Mesendoderm (in vitro differentiated cells): Measurements from ENCODE around the gene KIF23.
"Not testable (repeated sequence)": the region's sequence is repeated elsewhere in the genome, so short reads cannot be mapped to it uniquely, and the experiment has no call there.

ENCODE experiments used
- DNase-seq: peaks from one replicate; pipeline ENCODE4 v3.0.0; 2013
- H2AK5ac ChIP-seq: 2 replicates; pipeline ENCODE4 v1.6.1; 2013; ENCODE audit warnings: low read length, inconsistent platforms
- H2BK120ac ChIP-seq: 2 replicates; pipeline ENCODE4 v1.6.1; 2013; ENCODE audit warnings: low read depth, mild to moderate bottlenecking, low read length, moderate library complexity, mixed read lengths
- H2BK15ac ChIP-seq: replicated peaks from 2 replicates; pipeline ENCODE4 v1.6.1; 2013; ENCODE audit warnings: low read depth, mild to moderate bottlenecking, moderate library complexity
- H2BK5ac ChIP-seq: 2 replicates; pipeline ENCODE4 v1.6.1; 2013; ENCODE audit warnings: low read length, inconsistent platforms
- H3K18ac ChIP-seq: 2 replicates; pipeline ENCODE4 v1.6.1; 2013; ENCODE audit warnings: mild to moderate bottlenecking, low read length, mixed read lengths
- H3K23ac ChIP-seq: one replicate; pipeline ENCODE4 v1.6.1; 2013; ENCODE audit warnings: low read length
- H3K27ac ChIP-seq: 2 replicates; pipeline ENCODE4 v1.5.1; 2013; ENCODE audit warnings: low read depth, mild to moderate bottlenecking, inconsistent platforms, low read length, moderate library complexity
- H3K27me3 ChIP-seq: 2 replicates; pipeline ENCODE4 v1.6.1; 2013; ENCODE audit warnings: low read length, control low read depth, mild to moderate bottlenecking, inconsistent platforms; ENCODE audit not compliant: insufficient read depth, poor library complexity
- H3K36me3 ChIP-seq: 2 replicates; pipeline ENCODE4 v1.6.1; 2013; ENCODE audit warnings: low read length, inconsistent platforms; ENCODE audit not compliant: control insufficient read depth, insufficient read depth
- H3K4ac ChIP-seq: one replicate; pipeline ENCODE4 v1.6.1; 2013; ENCODE audit warnings: low read depth, mild to moderate bottlenecking, low read length, moderate library complexity
- H3K4me1 ChIP-seq: 2 replicates; pipeline ENCODE4 v1.6.1; 2013; ENCODE audit warnings: low read depth, low read length, inconsistent platforms; ENCODE audit not compliant: control insufficient read depth
- H3K4me2 ChIP-seq: 2 replicates; pipeline ENCODE4 v1.6.1; 2013; ENCODE audit warnings: low read length
- H3K4me3 ChIP-seq: 2 replicates; pipeline ENCODE4 v1.5.1; 2013; ENCODE audit warnings: mild to moderate bottlenecking, low read length
- H3K56ac ChIP-seq: one replicate; pipeline ENCODE4 v1.6.1; 2013; ENCODE audit warnings: low read length
- H3K79me1 ChIP-seq: 2 replicates; pipeline ENCODE4 v1.6.1; 2013; ENCODE audit warnings: low read length, inconsistent platforms
- H3K79me2 ChIP-seq: 2 replicates; pipeline ENCODE4 v1.6.1; 2013; ENCODE audit warnings: mild to moderate bottlenecking, low read length; ENCODE audit not compliant: control insufficient read depth, insufficient read depth
- H3K9ac ChIP-seq: 2 replicates; pipeline ENCODE4 v1.6.1; 2013; ENCODE audit warnings: low read length, inconsistent platforms
- H4K5ac ChIP-seq: one replicate; pipeline ENCODE4 v1.6.1; 2013; ENCODE audit warnings: low read length
- H4K8ac ChIP-seq: one replicate; pipeline ENCODE4 v1.6.1; 2013; ENCODE audit warnings: low read depth, mild to moderate bottlenecking, control low read depth, low read length, moderate library complexity
- WGBS: extraction: QIAGEN DNeasy Blood & Tissue Kit; methylation state at CpG from one replicate; pipeline ENCODE4 v1.1.7; 2013; ENCODE audit warnings: low lambda C conversion rate, missing lambda C conversion rate; ENCODE audit not compliant: insufficient coverage; ENCODE audit errors: extremely low coverage; 5-methylcytosine and 5-hydroxymethylcytosine counted together

KIF23 gene

GRCh38 chr15:69377216-69377970, 36.8 kb upstream of the KIF23 start:
- no peak overlapping the region for H4K5ac ChIP-seq

GRCh38 chr15:69380100-69380725, 33.9 kb upstream of the KIF23 start:
- no peaks in the 10 kb centered on the region for H3K27me3 ChIP-seq
- H2BK120ac ChIP-seq, result no peak overlapping the region
- H3K79me1 ChIP-seq, result no peaks in the 10 kb centered on the region
- no peak overlapping the region for H2BK5ac ChIP-seq
- DNase-seq, result peak; percentile 74
- no peak overlapping the region for H4K5ac ChIP-seq
- no CpG with 5 or more reads among the region's 9 CpGs for WGBS
- H3K4me3 ChIP-seq, result no peak overlapping the region
- no peak overlapping the region for H4K8ac ChIP-seq
- H2AK5ac ChIP-seq, result no peak overlapping the region
- no peak overlapping the region for H3K18ac ChIP-seq
- no peak overlapping the region for H3K56ac ChIP-seq
- no peaks in the 10 kb centered on the region for H3K36me3 ChIP-seq
- H3K4ac ChIP-seq, result no peak overlapping the region
- H3K4me1 ChIP-seq, result no peaks in the 10 kb centered on the region
- H3K79me2 ChIP-seq, result no peaks in the 10 kb centered on the region
- H3K4me2 ChIP-seq, result no peak overlapping the region
- no peak overlapping the region for H3K23ac ChIP-seq
- no peak overlapping the region for H2BK15ac ChIP-seq
- H3K9ac ChIP-seq, result no peak overlapping the region
- H3K27ac ChIP-seq, result no peak overlapping the region

More at GRCh38 chr15:69377216-69377970, 36.8 kb upstream of the KIF23 start:
- no peaks in the 10 kb centered on the region for H3K4me1 ChIP-seq
- no peak overlapping the region for H2BK5ac ChIP-seq
- no peak overlapping the region for H3K9ac ChIP-seq
- no peak overlapping the region for H3K27ac ChIP-seq
- no peak overlapping the region for H4K8ac ChIP-seq
- no peak overlapping the region for H3K4ac ChIP-seq
- no peak overlapping the region for H3K56ac ChIP-seq
- no peak overlapping the region for H2BK15ac ChIP-seq
- H3K79me1 ChIP-seq, result no peaks in the 10 kb centered on the region
- H2BK120ac ChIP-seq, result no peak overlapping the region
- no peaks in the 10 kb centered on the region for H3K27me3 ChIP-seq
- no peak for DNase-seq
- H3K36me3 ChIP-seq, result no peaks in the 10 kb centered on the region
- no peak overlapping the region for H3K18ac ChIP-seq
- no CpG with 5 or more reads among the region's 8 CpGs for WGBS
- H2AK5ac ChIP-seq, result no peak overlapping the region
- no peaks in the 10 kb centered on the region for H3K79me2 ChIP-seq
- H3K4me2 ChIP-seq, result no peak overlapping the region
- no peak overlapping the region for H3K23ac ChIP-seq
- H3K4me3 ChIP-seq, result no peak overlapping the region

DNA sequence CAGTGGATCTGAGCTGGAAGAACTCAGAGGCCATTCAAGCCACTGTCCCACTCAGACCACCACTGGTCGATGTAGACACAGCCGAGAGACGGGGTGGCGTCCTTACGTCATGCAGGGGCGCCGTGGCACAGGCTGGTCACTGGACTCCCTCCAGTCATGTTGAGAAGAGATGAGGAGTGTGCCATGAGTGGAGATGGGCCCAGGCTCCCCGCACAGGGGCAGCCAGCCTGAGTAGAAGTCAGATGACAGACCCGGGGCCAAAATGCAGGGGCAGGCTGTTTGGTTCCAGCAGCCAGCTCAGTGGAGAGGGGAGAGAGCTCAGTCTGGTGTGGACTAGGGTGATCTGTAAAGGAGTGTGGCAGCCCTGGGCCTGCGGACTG, 33.4 kb upstream of the KIF23 start:
- no peak overlapping the region for H3K56ac ChIP-seq
- H3K79me2 ChIP-seq, result no peaks in the 10 kb centered on the region
- no peak overlapping the region for H3K4me3 ChIP-seq
- no peak overlapping the region for H4K8ac ChIP-seq
- no peak for DNase-seq
- H3K4ac ChIP-seq, result no peak overlapping the region
- no peaks in the 10 kb centered on the region for H3K36me3 ChIP-seq
- H3K4me2 ChIP-seq, result no peak overlapping the region
- H2BK120ac ChIP-seq, result no peak overlapping the region
- no peak overlapping the region for H2BK15ac ChIP-seq
- H3K27ac ChIP-seq, result no peak overlapping the region
- no peak overlapping the region for H2AK5ac ChIP-seq
- H2BK5ac ChIP-seq, result no peak overlapping the region
- H3K27me3 ChIP-seq, result no peaks in the 10 kb centered on the region
- H3K79me1 ChIP-seq, result no peaks in the 10 kb centered on the region
- no CpG with 5 or more reads among the region's 10 CpGs for WGBS
- H4K5ac ChIP-seq, result no peak overlapping the region
- no peak overlapping the region for H3K23ac ChIP-seq
- H3K4me1 ChIP-seq, result no peaks in the 10 kb centered on the region
- H3K9ac ChIP-seq, result no peak overlapping the region
- no peak overlapping the region for H3K18ac ChIP-seq

DNA sequence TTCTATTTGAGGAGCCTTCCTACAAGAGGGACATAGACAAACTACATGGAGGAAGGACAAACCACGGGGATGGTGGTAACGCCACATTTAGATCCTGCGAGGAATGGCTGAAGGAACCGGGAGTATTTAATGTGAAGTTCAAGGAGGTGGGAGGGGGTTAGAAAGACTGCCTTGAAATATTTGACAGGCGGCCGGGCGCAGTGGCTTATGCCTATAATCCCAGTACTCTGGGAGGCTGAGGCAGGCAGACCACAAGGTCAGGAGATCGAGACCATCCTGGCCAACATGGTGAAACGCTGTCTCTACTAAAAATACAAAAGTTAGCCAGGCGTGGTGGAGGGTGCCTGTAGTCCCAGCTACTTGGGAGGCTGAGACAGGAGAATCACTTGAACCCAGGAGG, 32.0 kb upstream of the KIF23 start:
- H2AK5ac ChIP-seq, H4K5ac ChIP-seq, H3K79me1 ChIP-seq, H3K27ac ChIP-seq, H3K27me3 ChIP-seq, H3K4me1 ChIP-seq, H4K8ac ChIP-seq, H3K9ac ChIP-seq, H3K4me3 ChIP-seq, H3K79me2 ChIP-seq, H2BK120ac ChIP-seq, H3K18ac ChIP-seq, H3K23ac ChIP-seq, H3K4me2 ChIP-seq, H3K56ac ChIP-seq, H3K36me3 ChIP-seq, H2BK15ac ChIP-seq, DNase-seq, H3K4ac ChIP-seq, H2BK5ac ChIP-seq: not testable (repeated sequence)
- no CpG with 5 or more reads among the region's 10 CpGs for WGBS

DNA sequence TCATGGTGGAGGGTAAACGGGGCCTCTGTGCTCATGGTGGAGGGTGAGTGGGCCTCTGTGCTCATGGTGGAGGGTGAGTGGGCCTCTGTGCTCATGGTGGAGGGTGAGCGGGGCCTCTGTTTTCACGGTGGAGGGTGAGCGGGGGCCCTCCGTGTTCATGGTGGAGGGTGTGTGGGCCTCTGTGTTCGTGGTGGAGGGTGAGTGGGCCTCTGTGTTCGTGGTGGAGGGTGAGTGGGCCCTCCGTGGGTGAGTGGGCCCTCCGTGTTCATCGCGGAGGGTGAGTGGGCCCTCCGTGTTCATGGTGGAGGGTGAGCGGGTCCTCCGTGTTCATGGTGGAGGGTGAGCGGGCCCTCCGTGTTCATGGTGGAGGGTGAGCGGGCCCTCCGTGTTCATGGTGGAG, 30.1 kb upstream of the KIF23 start:
- H3K4me2 ChIP-seq, H4K5ac ChIP-seq, H3K18ac ChIP-seq, H3K79me1 ChIP-seq, H3K79me2 ChIP-seq, H3K4me3 ChIP-seq, H2BK120ac ChIP-seq, H2BK15ac ChIP-seq, H3K4me1 ChIP-seq, DNase-seq, H2BK5ac ChIP-seq, H3K4ac ChIP-seq, H3K27ac ChIP-seq, H3K56ac ChIP-seq, H3K23ac ChIP-seq, H4K8ac ChIP-seq, H3K27me3 ChIP-seq, H3K36me3 ChIP-seq, H3K9ac ChIP-seq, H2AK5ac ChIP-seq: not testable (repeated sequence)
- no CpG with 5 or more reads among the region's 18 CpGs for WGBS
